ENCODE data around the gene FLVCR2.
A peak's percentile ranks its signal among the peaks of the same experiment; 100 is the strongest.

Gene FLVCR2

GRCh38 chr14:75577729-75578101 is 705 bp upstream of the FLVCR2 start:
- H3K4me2 ChIP-seq (ENCODE audit: low read length, poor library complexity, severe bottlenecking): peak overlapping the region; percentile 93
- no peak overlapping the region for H2BK15ac ChIP-seq (ENCODE audit: low read depth, poor library complexity, severe bottlenecking)
- no peak overlapping the region for H4K8ac ChIP-seq (ENCODE audit: low read length)
- H3K27me3 ChIP-seq (ENCODE audit: control insufficient read depth in 1 of 2, insufficient read depth in 1 of 2, low read length in 2 of 2): peaks cover under 1 to 19% of the 10 kb centered on the region in 2 experiments
- H3K79me1 ChIP-seq (replicated peaks; ENCODE audit: low read length, poor library complexity, severe bottlenecking): peaks cover 8% of the 10 kb centered on the region
- no peak overlapping the region for H2BK120ac ChIP-seq (ENCODE audit: low read depth, low read length)
- H3K27ac ChIP-seq (ENCODE audit: low read length, poor library complexity, severe bottlenecking): peak overlapping the region; percentile 84
- H3K4ac ChIP-seq (ENCODE audit: low read depth in 1 of 2, low read length in 2 of 2): no peak overlapping the region
- H2BK5ac ChIP-seq (ENCODE audit: low read depth, low read length, poor library complexity, severe bottlenecking): peak overlapping the region; percentile 22
- H2AK5ac ChIP-seq (ENCODE audit: low read length, severe bottlenecking): no peak overlapping the region
- H3K4me1 ChIP-seq (ENCODE audit: control insufficient read depth, insufficient read depth, low read depth, low read length): peaks cover 17% of the 10 kb centered on the region
- no peak overlapping the region for H2BK12ac ChIP-seq (ENCODE audit: low read length in 2 of 2)
- no peaks in the 10 kb centered on the region for H3K36me3 ChIP-seq (ENCODE audit: control insufficient read depth in 1 of 2, insufficient read depth in 2 of 2, low read depth in 1 of 2, low read length in 2 of 2)
- no peaks in the 10 kb centered on the region for H3K9me3 ChIP-seq (ENCODE audit: control insufficient read depth, low read length)
- H3K9ac ChIP-seq (ENCODE audit: low read length): peak overlapping the region; percentile 81
- WGBS: 1% methylated on average over 15 of the region's 16 CpGs
- DNase-seq: peak; percentile 85
- H3K23ac ChIP-seq (ENCODE audit: low read length in 2 of 2): no peak overlapping the region
- no peak overlapping the region for H2AFZ ChIP-seq (ENCODE audit: low read depth, low read length)
- H3K18ac ChIP-seq (ENCODE audit: low read depth in 1 of 2, low read length in 2 of 2): no peak overlapping the region
- H3K14ac ChIP-seq (ENCODE audit: low read length in 2 of 2): no peak overlapping the region
- H4K91ac ChIP-seq (ENCODE audit: low read length): no peak overlapping the region
- peak overlapping the region; percentile 72 to 87 for H3K4me3 ChIP-seq (ENCODE audit: insufficient read depth in 1 of 2, low read depth in 1 of 2, low read length in 2 of 2)

GRCh38 chr14:75578786-75579337 is 442 bp downstream of the FLVCR2 start:
- H4K91ac ChIP-seq (ENCODE audit: low read length): peak overlapping the region; percentile 18
- peak overlapping the region; percentile 97 for H2BK15ac ChIP-seq (ENCODE audit: low read depth, poor library complexity, severe bottlenecking)
- peak overlapping the region; percentile 88 to 92 for H3K18ac ChIP-seq (ENCODE audit: low read depth in 1 of 2, low read length in 2 of 2)
- WGBS: 57% methylated on average over 21 of the region's 21 CpGs
- peak overlapping the region in 1 of 2 experiments; percentile 63 for H3K14ac ChIP-seq (ENCODE audit: low read length in 2 of 2)
- peak overlapping the region; percentile 72 to 85 for H3K4me3 ChIP-seq (ENCODE audit: insufficient read depth in 1 of 2, low read depth in 1 of 2, low read length in 2 of 2)
- peak overlapping the region in 1 of 2 experiments; percentile 67 for H2BK12ac ChIP-seq (ENCODE audit: low read length in 2 of 2)
- peak; percentile 77 for DNase-seq
- H3K9me3 ChIP-seq (ENCODE audit: control insufficient read depth, low read length): no peaks in the 10 kb centered on the region
- peak overlapping the region; percentile 91 for H2BK5ac ChIP-seq (ENCODE audit: low read depth, low read length, poor library complexity, severe bottlenecking)
- H3K36me3 ChIP-seq (ENCODE audit: control insufficient read depth in 1 of 2, insufficient read depth in 2 of 2, low read depth in 1 of 2, low read length in 2 of 2): no peaks in the 10 kb centered on the region
- peak overlapping the region; percentile 2 to 40 for H3K4ac ChIP-seq (ENCODE audit: low read depth in 1 of 2, low read length in 2 of 2)
- H2BK120ac ChIP-seq (ENCODE audit: low read depth, low read length): peak overlapping the region; percentile 88
- peak overlapping the region; percentile 71 for H4K8ac ChIP-seq (ENCODE audit: low read length)
- peaks cover 0 to 10% of the 10 kb centered on the region in 2 experiments for H3K27me3 ChIP-seq (ENCODE audit: control insufficient read depth in 1 of 2, insufficient read depth in 1 of 2, low read length in 2 of 2)
- no peak overlapping the region for H3K23ac ChIP-seq (ENCODE audit: low read length in 2 of 2)
- peak overlapping the region; percentile 93 for H2AFZ ChIP-seq (ENCODE audit: low read depth, low read length)
- H2AK5ac ChIP-seq (ENCODE audit: low read length, severe bottlenecking): peak overlapping the region; percentile 70
- peak overlapping the region; percentile 44 for H3K27ac ChIP-seq (ENCODE audit: low read length, poor library complexity, severe bottlenecking)
- peaks cover 17% of the 10 kb centered on the region for H3K4me1 ChIP-seq (ENCODE audit: control insufficient read depth, insufficient read depth, low read depth, low read length)
- H3K4me2 ChIP-seq (ENCODE audit: low read length, poor library complexity, severe bottlenecking): peak overlapping the region; percentile 93
- H3K79me1 ChIP-seq (replicated peaks; ENCODE audit: low read length, poor library complexity, severe bottlenecking): peaks cover 16% of the 10 kb centered on the region
- H3K9ac ChIP-seq (ENCODE audit: low read length): peak overlapping the region; percentile 86

- Histone ChIP-seq H2BK5ac (ENCODE audit: low read depth, low read length, poor library complexity, severe bottlenecking) (no peak overlapping the region), H3K36me3 (ENCODE audit: control insufficient read depth in 1 of 2, insufficient read depth in 2 of 2, low read depth in 1 of 2, low read length in 2 of 2) (no peaks in the 10 kb centered on the region), H2BK15ac (ENCODE audit: low read depth, poor library complexity, severe bottlenecking) (no peak overlapping the region), H3K18ac (ENCODE audit: low read depth in 1 of 2, low read length in 2 of 2) (peak overlapping the region in 1 of 2 experiments; percentile 73), H2BK120ac (ENCODE audit: low read depth, low read length) (no peak overlapping the region), H3K4me3 (ENCODE audit: insufficient read depth in 1 of 2, low read depth in 1 of 2, low read length in 2 of 2) (peak overlapping the region; percentile 72 to 85), H3K27ac (ENCODE audit: low read length, poor library complexity, severe bottlenecking) (no peak overlapping the region), H3K9ac (ENCODE audit: low read length) (peak overlapping the region; percentile 86), H3K23ac (ENCODE audit: low read length in 2 of 2) (no peak overlapping the region), H3K4me1 (ENCODE audit: control insufficient read depth, insufficient read depth, low read depth, low read length) (peaks cover 17% of the 10 kb centered on the region), H3K14ac (ENCODE audit: low read length in 2 of 2) (peak overlapping the region in 1 of 2 experiments; percentile 63), H3K4ac (ENCODE audit: low read depth in 1 of 2, low read length in 2 of 2) (peak overlapping the region in 1 of 2 experiments; percentile 2), H3K79me1 (replicated peaks; ENCODE audit: low read length, poor library complexity, severe bottlenecking) (peaks cover 18% of the 10 kb centered on the region), H3K9me3 (ENCODE audit: control insufficient read depth, low read length) (no peaks in the 10 kb centered on the region), H3K27me3 (ENCODE audit: control insufficient read depth in 1 of 2, insufficient read depth in 1 of 2, low read length in 2 of 2) (peaks cover 0 to 7% of the 10 kb centered on the region in 2 experiments), H3K4me2 (ENCODE audit: low read length, poor library complexity, severe bottlenecking) (peak overlapping the region; percentile 93), H2BK12ac (ENCODE audit: low read length in 2 of 2) (no peak overlapping the region), H2AFZ (ENCODE audit: low read depth, low read length) (no peak overlapping the region), H4K91ac (ENCODE audit: low read length) (no peak overlapping the region), H4K8ac (ENCODE audit: low read length) (no peak overlapping the region), H2AK5ac (ENCODE audit: low read length, severe bottlenecking) (no peak overlapping the region)
- no peak for DNase-seq
- WGBS: 91% methylated on average over 13 of the region's 13 CpGs
These were observed 981 bp downstream of the FLVCR2 start for GRCh38 chr14:75579338-75579864.

- H3K18ac ChIP-seq (ENCODE audit: low read depth in 1 of 2, low read length in 2 of 2): no peak overlapping the region
- H4K91ac ChIP-seq (ENCODE audit: low read length): no peak overlapping the region
- no peak for DNase-seq
- no peak overlapping the region for H3K4ac ChIP-seq (ENCODE audit: low read depth in 1 of 2, low read length in 2 of 2)
- H3K27me3 ChIP-seq (ENCODE audit: control insufficient read depth in 1 of 2, insufficient read depth in 1 of 2, low read length in 2 of 2): peaks cover 0 to 2% of the 10 kb centered on the region in 2 experiments
- no peaks in the 10 kb centered on the region for H3K9me3 ChIP-seq (ENCODE audit: control insufficient read depth, low read length)
- no peak overlapping the region for H3K27ac ChIP-seq (ENCODE audit: low read length, poor library complexity, severe bottlenecking)
- H2BK120ac ChIP-seq (ENCODE audit: low read depth, low read length): no peak overlapping the region
- peaks cover 17% of the 10 kb centered on the region for H3K4me1 ChIP-seq (ENCODE audit: control insufficient read depth, insufficient read depth, low read depth, low read length)
- H3K36me3 ChIP-seq (ENCODE audit: control insufficient read depth in 1 of 2, insufficient read depth in 2 of 2, low read depth in 1 of 2, low read length in 2 of 2): no peaks in the 10 kb centered on the region
- no peak overlapping the region for H2BK5ac ChIP-seq (ENCODE audit: low read depth, low read length, poor library complexity, severe bottlenecking)
- WGBS: over 99% methylated on average over 3 of the region's 3 CpGs
- H2AFZ ChIP-seq (ENCODE audit: low read depth, low read length): no peak overlapping the region
- no peak overlapping the region for H4K8ac ChIP-seq (ENCODE audit: low read length)
- peak overlapping the region in 1 of 2 experiments; percentile 85 for H3K4me3 ChIP-seq (ENCODE audit: insufficient read depth in 1 of 2, low read depth in 1 of 2, low read length in 2 of 2)
- H3K4me2 ChIP-seq (ENCODE audit: low read length, poor library complexity, severe bottlenecking): peak overlapping the region; percentile 93
- H3K23ac ChIP-seq (ENCODE audit: low read length in 2 of 2): no peak overlapping the region
- peaks cover 18% of the 10 kb centered on the region for H3K79me1 ChIP-seq (replicated peaks; ENCODE audit: low read length, poor library complexity, severe bottlenecking)
- no peak overlapping the region for H2BK12ac ChIP-seq (ENCODE audit: low read length in 2 of 2)
- H2BK15ac ChIP-seq (ENCODE audit: low read depth, poor library complexity, severe bottlenecking): no peak overlapping the region
- H3K9ac ChIP-seq (ENCODE audit: low read length): peak overlapping the region; percentile 15
- no peak overlapping the region for H2AK5ac ChIP-seq (ENCODE audit: low read length, severe bottlenecking)
- H3K14ac ChIP-seq (ENCODE audit: low read length in 2 of 2): no peak overlapping the region
These were observed 1.5 kb downstream of the FLVCR2 start for GRCh38 chr14:75579882-75580281.
